HEK293 (cell line): ENCODE measurements around the gene PARG.

Experiments
- CTCF ChIP-seq: fragments of 450-650 bp; formaldehyde crosslinking; IDR thresholded peaks from 2 replicates; pipeline ENCODE4 v1.5.1; 2016; ENCODE audit warnings: missing biosample characterization, missing genetic modification characterization
- YY1 ChIP-seq: fragments of 450-650 bp; formaldehyde crosslinking; IDR thresholded peaks from 2 replicates; pipeline ENCODE4 v1.5.1; 2018; ENCODE audit warnings: missing biosample characterization, missing genetic modification characterization
- ZNF561 ChIP-seq: fragments of 450-650 bp; IDR thresholded peaks from 2 replicates; pipeline ENCODE4 v1.5.1; 2018; ENCODE audit warnings: missing biosample characterization, missing genetic modification characterization, borderline replicate concordance
- ZNF76 ChIP-seq: fragments of 450-650 bp; formaldehyde crosslinking; IDR thresholded peaks from 2 replicates; pipeline ENCODE4; 2016; ENCODE audit warnings: low read depth, missing biosample characterization, missing genetic modification characterization, borderline replicate concordance
- ZXDB ChIP-seq: fragments of 450-650 bp; formaldehyde crosslinking; IDR thresholded peaks from 2 replicates; pipeline ENCODE4 v1.5.1; 2016; ENCODE audit warnings: missing biosample characterization, missing genetic modification characterization

DNA sequence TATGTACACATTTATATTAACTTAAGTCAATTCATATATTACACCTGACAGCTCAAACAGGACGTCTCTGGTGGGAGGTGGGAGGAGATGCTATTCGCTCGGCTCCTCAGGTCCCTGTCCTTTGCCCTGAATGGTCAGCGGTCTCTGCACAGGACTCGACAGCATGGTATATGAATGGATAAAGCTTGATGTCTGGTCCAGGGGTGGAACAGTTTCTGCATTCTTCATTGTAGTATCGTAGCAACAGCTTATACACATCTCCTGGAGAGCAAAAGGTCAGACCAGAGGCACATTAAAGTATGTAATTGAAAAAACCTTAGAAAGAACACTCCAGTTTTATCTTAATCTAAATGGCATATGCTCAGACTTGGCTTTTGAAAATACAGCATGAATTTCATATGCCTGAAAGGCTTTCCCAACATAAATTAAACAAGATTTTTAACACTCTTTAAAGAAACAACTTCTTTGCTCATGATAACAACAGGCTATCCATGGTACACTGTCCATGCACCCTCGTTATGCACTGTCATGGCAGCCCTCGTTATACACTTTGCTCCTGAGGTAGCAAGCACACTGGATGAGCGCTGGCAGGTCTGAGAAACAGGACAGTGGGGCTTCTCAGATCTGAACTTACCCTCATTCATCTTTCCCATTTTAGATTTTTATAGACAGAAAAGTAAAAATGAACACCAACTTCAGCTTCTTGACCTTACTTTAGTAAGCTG, 122.4 kb downstream of the PARG start:
- no peak for TF ChIP-seq ZNF561 (tag by site-specific recombination)
- no peak for TF ChIP-seq ZXDB (tag by site-specific recombination)
- TF ChIP-seq YY1 (tag by site-specific recombination), result no peak
- TF ChIP-seq CTCF (tag by site-specific recombination), result no peak
- no peak for TF ChIP-seq ZNF76 (tag by site-specific recombination)
